ENCODE results near the gene C20orf144. TPM values are rescaled to one million over a fixed set of nuclear protein-coding genes. Genes with fewer than 3 reads are reported as not detected.

The C20orf144 gene
- total RNA-seq, 2 experiments from 2014 or later: 0.30 to 0.33 TPM

DNA sequence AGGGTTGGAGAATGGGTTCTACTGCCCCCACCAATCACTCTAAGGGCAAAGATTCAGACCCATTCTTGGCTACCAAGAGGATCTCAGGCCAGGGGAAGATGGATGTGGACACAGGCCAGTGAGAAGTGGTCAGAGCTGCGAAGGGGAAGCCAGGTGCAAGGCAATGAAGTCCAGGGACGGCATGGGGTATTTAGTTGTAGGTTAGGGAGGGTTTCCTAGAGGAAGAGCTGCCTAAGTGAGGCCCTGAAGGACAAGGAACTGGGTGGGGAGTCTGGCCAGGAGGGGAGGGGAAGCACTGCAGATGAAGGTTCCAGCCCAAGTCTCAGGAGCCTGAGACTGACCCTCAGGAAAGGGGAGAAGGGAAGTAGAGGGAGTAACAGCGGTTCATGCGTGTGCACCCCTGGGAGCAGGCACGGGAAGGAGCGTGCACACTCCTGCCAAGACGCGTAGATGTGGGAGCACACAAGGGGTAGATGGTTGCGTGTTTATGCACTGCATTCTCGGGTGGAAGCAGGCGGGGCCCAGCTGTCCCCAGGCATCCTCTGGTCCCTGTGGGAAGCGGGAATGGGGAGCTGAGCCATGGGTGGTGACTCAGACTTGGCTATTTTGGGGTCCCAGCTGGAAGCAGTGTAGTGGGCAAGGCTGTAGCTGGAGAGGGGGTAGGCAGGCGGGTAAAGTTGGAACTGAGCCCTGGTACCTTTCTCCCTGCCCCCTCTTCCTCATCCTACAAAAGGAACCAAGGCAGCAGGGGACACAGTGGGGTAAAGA is 7.9 kb downstream of the C20orf144 start:
- DNase-seq: no peak
- Mint-ChIP-seq H3K36me3 (ENCODE audit: low read depth) (peaks cover 15% of the 10 kb centered on the region), H3K27ac (no peak overlapping the region), H3K4me1 (peaks cover 58% of the 10 kb centered on the region), H3K4me3 (no peak overlapping the region), H3K9me3 (no peaks in the 10 kb centered on the region), H3K27me3 (no peaks in the 10 kb centered on the region)
- POLR2A ChIA-PET: interaction anchor here (16.8 kb wide), 1 partner anchor 11 kb away, joined by 312 read pairs; no protein-coding TSS in a partner anchor
- CTCF ChIA-PET: interaction anchor here (0.7 to 4.9 kb wide), 4 partner anchors 10 to 212 kb away, joined by 3 to 63 read pairs (median 16); no protein-coding TSS in a partner anchor

GRCh38 chr20:33670715-33671499 is 8.8 kb downstream of the C20orf144 start:
- peaks cover 56% of the 10 kb centered on the region for H3K4me1 Mint-ChIP-seq
- DNase-seq: no peak
- CTCF ChIA-PET: interaction anchor here (4.9 kb wide), 1 partner anchor 9 kb away, joined by 63 read pairs; no protein-coding TSS in a partner anchor
- POLR2A ChIA-PET: interaction anchor here (0.9 to 16.8 kb wide), 2 partner anchors 11 to 49 kb away, joined by 3 to 312 read pairs; partner anchors contain the start of gene PXMP4
- peaks cover 18% of the 10 kb centered on the region for H3K36me3 Mint-ChIP-seq (ENCODE audit: low read depth)
- no peak overlapping the region for H3K4me3 Mint-ChIP-seq
- no peaks in the 10 kb centered on the region for H3K9me3 Mint-ChIP-seq
- peak overlapping the region; percentile 24 for H3K27ac Mint-ChIP-seq
- H3K27me3 Mint-ChIP-seq: no peaks in the 10 kb centered on the region

DNA sequence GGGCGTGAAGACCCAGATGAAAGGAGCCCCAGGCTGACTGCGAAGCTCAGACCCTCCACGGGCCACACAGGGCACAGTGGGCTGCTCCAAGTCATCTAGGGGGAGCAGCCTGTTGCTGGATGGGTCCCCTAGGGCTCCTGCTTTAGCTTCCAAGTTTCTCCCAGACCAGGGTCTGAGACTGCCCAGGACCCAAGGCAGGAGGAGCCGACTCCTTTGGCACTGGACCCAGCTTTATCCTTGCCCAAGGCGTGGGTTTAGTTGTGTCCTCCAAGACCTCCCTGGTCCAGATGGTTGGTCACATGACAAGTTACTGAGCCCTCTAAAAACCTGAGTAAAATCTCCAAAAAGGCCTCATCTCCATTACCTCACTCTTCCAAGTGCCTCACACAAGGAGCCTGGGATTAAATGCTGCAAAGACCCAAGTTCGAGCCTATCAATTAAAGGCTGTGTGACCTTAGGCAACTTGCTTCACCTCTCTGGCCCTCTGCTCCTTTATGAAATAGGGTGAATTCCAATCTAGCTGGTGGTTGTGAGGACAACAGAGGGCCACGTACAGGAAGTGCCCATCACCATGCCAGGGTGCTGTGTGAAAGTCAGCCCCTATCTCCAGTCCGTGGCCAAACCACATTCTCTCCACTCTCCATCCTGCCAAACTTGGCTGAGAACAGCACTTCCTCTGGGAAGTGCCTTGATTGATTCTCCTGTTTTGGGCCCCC is 9.6 kb downstream of the C20orf144 start:
- Mint-ChIP-seq H3K36me3 (ENCODE audit: low read depth) (peaks cover 25% of the 10 kb centered on the region), H3K4me3 (no peak overlapping the region), H3K9me3 (no peaks in the 10 kb centered on the region), H3K27me3 (no peaks in the 10 kb centered on the region), H3K4me1 (peaks cover 52% of the 10 kb centered on the region), H3K27ac (no peak overlapping the region)
- ChIA-PET CTCF (no interaction called here), POLR2A (interaction anchor here (0.9 to 16.8 kb wide), 3 partner anchors 10 to 48 kb away, joined by 3 to 312 read pairs (median 5); partner anchors contain the start of gene PXMP4)
- DNase-seq: no peak

GRCh38 chr20:33672426-33673113 is 10.4 kb downstream of the C20orf144 start:
- ChIA-PET CTCF (interaction anchor here (0.6 kb wide), 2 partner anchors 206 to 595 kb away, joined by 4 to 5 read pairs; no protein-coding TSS in a partner anchor), POLR2A (interaction anchor here (1.2 to 16.8 kb wide), 2 partner anchors 9 to 17 kb away, joined by 5 to 312 read pairs; no protein-coding TSS in a partner anchor)
- H3K27me3 Mint-ChIP-seq: no peaks in the 10 kb centered on the region
- peaks cover 54% of the 10 kb centered on the region for H3K4me1 Mint-ChIP-seq
- DNase-seq: no peak
- peaks cover 31% of the 10 kb centered on the region for H3K36me3 Mint-ChIP-seq (ENCODE audit: low read depth)
- H3K9me3 Mint-ChIP-seq: no peaks in the 10 kb centered on the region
- H3K4me3 Mint-ChIP-seq: peak overlapping the region; percentile 83
- H3K27ac Mint-ChIP-seq: peak overlapping the region; percentile 70

GRCh38 chr20:33673114-33673409 is 10.9 kb downstream of the C20orf144 start:
- Mint-ChIP-seq H3K36me3 (ENCODE audit: low read depth) (peaks cover 33% of the 10 kb centered on the region), H3K9me3 (no peaks in the 10 kb centered on the region), H3K4me1 (peaks cover 55% of the 10 kb centered on the region), H3K4me3 (peak overlapping the region; percentile 83), H3K27me3 (no peaks in the 10 kb centered on the region), H3K27ac (peak overlapping the region; percentile 70)
- POLR2A ChIA-PET: interaction anchor here (1.2 to 16.8 kb wide), 2 partner anchors 8 to 16 kb away, joined by 5 to 312 read pairs; no protein-coding TSS in a partner anchor
- CTCF ChIA-PET: no interaction called here
- no peak for DNase-seq

- ChIA-PET POLR2A (interaction anchor here (1.2 to 16.8 kb wide), 3 partner anchors 8 to 47 kb away, joined by 3 to 312 read pairs (median 5); partner anchors contain the start of gene PXMP4), CTCF (interaction anchor here (1.1 kb wide), 1 partner anchor 11 kb away, joined by 3 read pairs; no protein-coding TSS in a partner anchor)
- H3K27me3 Mint-ChIP-seq: no peaks in the 10 kb centered on the region
- H3K4me1 Mint-ChIP-seq: peaks cover 55% of the 10 kb centered on the region
- no peak for DNase-seq
- no peaks in the 10 kb centered on the region for H3K9me3 Mint-ChIP-seq
- H3K27ac Mint-ChIP-seq: peak overlapping the region; percentile 37
- peak overlapping the region; percentile 83 for H3K4me3 Mint-ChIP-seq
- H3K36me3 Mint-ChIP-seq (ENCODE audit: low read depth): peaks cover 34% of the 10 kb centered on the region
Observed at GRCh38 chr20:33673410-33674293, 11.5 kb downstream of the C20orf144 start.

GRCh38 chr20:33674294-33675135 is 12.4 kb downstream of the C20orf144 start, which contains the start of gene NECAB3:
Gene NECAB3, minus strand, starts transcription at chr20:33674428. Its CDS starts 76 bp downstream, at chr20:33674352.
- H3K9me3 Mint-ChIP-seq: no peaks in the 10 kb centered on the region
- ChIA-PET CTCF (interaction anchor here (1.1 to 1.2 kb wide), 2 partner anchors 10 kb away, joined by 3 read pairs; no protein-coding TSS in a partner anchor), POLR2A (interaction anchor here (1.3 to 16.8 kb wide), 4 partner anchors 7 to 46 kb away, joined by 3 to 312 read pairs (median 14); partner anchors contain the start of genes ACTL10, C20orf144 and PXMP4)
- peaks cover 36% of the 10 kb centered on the region for H3K36me3 Mint-ChIP-seq (ENCODE audit: low read depth)
- H3K27me3 Mint-ChIP-seq: no peaks in the 10 kb centered on the region
- peak within 1 kb of the TSS; percentile 83 for H3K4me3 Mint-ChIP-seq
- H3K27ac Mint-ChIP-seq: peak within 1 kb of the TSS; percentile 37
- DNase-seq: peak; percentile 73
- H3K4me1 Mint-ChIP-seq: peaks cover 62% of the 10 kb centered on the region

- Mint-ChIP-seq H3K4me3 (peak overlapping the region; percentile 66), H3K36me3 (ENCODE audit: low read depth) (peaks cover 44% of the 10 kb centered on the region), H3K27ac (peak overlapping the region; percentile 7), H3K9me3 (no peaks in the 10 kb centered on the region), H3K4me1 (peaks cover 66% of the 10 kb centered on the region), H3K27me3 (no peaks in the 10 kb centered on the region)
- POLR2A ChIA-PET: interaction anchor here (0.7 to 16.8 kb wide), 5 partner anchors 6 to 45 kb away, joined by 3 to 312 read pairs (median 10); partner anchors contain the start of genes ACTL10, C20orf144 and PXMP4
- no peak for DNase-seq
- CTCF ChIA-PET: interaction anchor here (1.1 to 1.2 kb wide), 3 partner anchors 10 to 121 kb away, joined by 3 to 4 read pairs (median 3); no protein-coding TSS in a partner anchor
Observed at GRCh38 chr20:33675136-33675959, 13.2 kb downstream of the C20orf144 start.

- ChIA-PET CTCF (interaction anchor here (1.1 kb wide), 1 partner anchor 121 kb away, joined by 4 read pairs; no protein-coding TSS in a partner anchor), POLR2A (interaction anchor here (0.7 to 16.8 kb wide), 4 partner anchors 5 to 12 kb away, joined by 4 to 312 read pairs (median 14); partner anchors contain the start of genes ACTL10 and C20orf144)
- Mint-ChIP-seq H3K27ac (no peak overlapping the region), H3K4me1 (peaks cover 73% of the 10 kb centered on the region), H3K4me3 (peak overlapping the region; percentile 3), H3K27me3 (no peaks in the 10 kb centered on the region), H3K36me3 (ENCODE audit: low read depth) (peaks cover 49% of the 10 kb centered on the region), H3K9me3 (no peaks in the 10 kb centered on the region)
- no peak for DNase-seq
Observed at GRCh38 chr20:33676121-33676520, 14.0 kb downstream of the C20orf144 start.

Data from activated CD4-positive, alpha-beta memory T cell treated with anti-CD3 and anti-CD28 coated beads, Interleukin-2, amount 10 ng/mL, durations not matched to agents 7 days and 5 days (primary cell).